IMR-90 (cell line): ENCODE data around the gene ZNF780B. TPM values are rescaled to one million over a fixed set of nuclear protein-coding genes. Genes with fewer than 3 reads are reported as not detected.

ENCODE experiments used
- ATAC-seq: fragments of 200-7000 bp; cut with Tn5 transposase; 2 replicates; pipeline ENCODE4 v1.9.1; 2020; ENCODE audit warnings: low read depth, mild to moderate bottlenecking, moderate library complexity
- Bru-seq: library from RNA; stranded (reverse); fragments of 400-500 nt; gene quantifications from one replicate; lab custom pipeline; 2021; lab: Mats Ljungman, UMichigan
- BruChase-seq, 2 experiments: library from RNA; stranded (reverse); fragments of 400-500 nt; gene quantifications; one replicate each; lab custom pipeline; 2021; lab: Mats Ljungman, UMichigan
- BruUV-seq: library from RNA; stranded (reverse); fragments of 400-500 nt; replicated peaks from 2 replicates; lab custom pipeline; 2021; lab: Mats Ljungman, UMichigan
- CTCF ChIA-PET: fragments of 300-600 bp; formaldehyde crosslinking; extraction: SDS; loops from one replicate; lab custom pipeline; 2021; ENCODE audit warnings: antibody characterized with exemption; lab: Yijun Ruan, JAX
- POLR2A ChIA-PET: fragments of 300-600 bp; sonication (Branson Sonifier 250); formaldehyde crosslinking; loops from one replicate; lab custom pipeline; 2022; ENCODE audit warnings: antibody characterized with exemption; ENCODE audit not compliant: unreplicated experiment; lab: Charles Lee
- DNase-seq: peaks from one replicate; pipeline ENCODE4 v3.0.0; 2013
- H2AFZ ChIP-seq: replicated peaks from 2 replicates; pipeline ENCODE3; 2013; ENCODE audit warnings: low read length, mild to moderate bottlenecking; ENCODE audit not compliant: poor library complexity
- H2AK5ac ChIP-seq: 2 replicates; pipeline ENCODE4 v1.6.1; 2013; ENCODE audit warnings: low read depth, low read length, inconsistent platforms
- H2AK9ac ChIP-seq: replicated peaks from 2 replicates; pipeline ENCODE3; 2013; ENCODE audit warnings: mild to moderate bottlenecking, low read depth, low read length, moderate library complexity; ENCODE audit not compliant: poor library complexity
- H2BK120ac ChIP-seq: 2 replicates; pipeline ENCODE4 v1.6.1; 2013; ENCODE audit warnings: low read depth, low read length, inconsistent platforms
- H2BK15ac ChIP-seq: 3 replicates; pipeline ENCODE4 v1.6.1; 2013; ENCODE audit warnings: low read depth, low read length, inconsistent platforms
- H2BK20ac ChIP-seq: 2 replicates; pipeline ENCODE4 v1.6.1; 2013; ENCODE audit warnings: low read depth, mild to moderate bottlenecking, inconsistent platforms, low read length, moderate library complexity
- H2BK5ac ChIP-seq: 2 replicates; pipeline ENCODE4 v1.6.1; 2013; ENCODE audit warnings: mild to moderate bottlenecking, low read depth, low read length, inconsistent platforms; ENCODE audit not compliant: poor library complexity, severe bottlenecking
- H3K14ac ChIP-seq: replicated peaks from 2 replicates; pipeline ENCODE4 v1.6.1; 2013; ENCODE audit warnings: low read depth, low read length, inconsistent platforms
- H3K18ac ChIP-seq: 2 replicates; pipeline ENCODE4 v1.6.1; 2013; ENCODE audit warnings: low read depth, low read length, control low read depth
- H3K23ac ChIP-seq: 2 replicates; pipeline ENCODE4 v1.6.1; 2013; ENCODE audit warnings: low read depth, low read length, inconsistent platforms
- H3K27ac ChIP-seq: 2 replicates; pipeline ENCODE4 v1.5.1; 2013; ENCODE audit warnings: mild to moderate bottlenecking, control low read depth, low read length; ENCODE audit not compliant: insufficient read depth
- H3K27me3 ChIP-seq: 2 replicates; pipeline ENCODE4 v1.6.1; 2013; ENCODE audit warnings: low read length; ENCODE audit not compliant: control insufficient read depth, insufficient read depth
- H3K36me3 ChIP-seq: 2 replicates; pipeline ENCODE4 v1.6.1; 2013; ENCODE audit warnings: low read length, mixed read lengths; ENCODE audit not compliant: control insufficient read depth, insufficient read depth
- H3K4ac ChIP-seq: 2 replicates; pipeline ENCODE4 v1.6.1; 2013; ENCODE audit warnings: low read depth, low read length, inconsistent platforms
- H3K4me1 ChIP-seq: 2 replicates; pipeline ENCODE4 v1.6.1; 2013; ENCODE audit warnings: low read length, mixed read lengths; ENCODE audit not compliant: control insufficient read depth, insufficient read depth
- H3K4me2 ChIP-seq: 2 replicates; pipeline ENCODE4 v1.6.1; 2013; ENCODE audit warnings: low read depth, mild to moderate bottlenecking, control low read depth, low read length, moderate library complexity
- H3K4me3 ChIP-seq: 2 replicates; pipeline ENCODE4 v1.5.1; 2013; ENCODE audit warnings: low read depth, mild to moderate bottlenecking, control low read depth, low read length, moderate library complexity; ENCODE audit not compliant: insufficient read depth
- H3K56ac ChIP-seq: 2 replicates; pipeline ENCODE4 v1.6.1; 2013; ENCODE audit warnings: low read length, inconsistent platforms; ENCODE audit not compliant: insufficient read depth; ENCODE audit errors: extremely low read depth
- H3K79me1 ChIP-seq, 2 experiments: 2 replicates each; pipeline ENCODE4 v1.6.1; 2013; ENCODE audit warnings: low read length in 2 of 2, inconsistent platforms in 1 of 2, low read depth in 1 of 2
- H3K9ac ChIP-seq: 2 replicates; pipeline ENCODE4 v1.6.1; 2013; ENCODE audit warnings: low read depth, low read length, control low read depth
- H3K9me1 ChIP-seq: 2 replicates; pipeline ENCODE4 v1.6.1; 2013; ENCODE audit warnings: low read length, inconsistent platforms; ENCODE audit not compliant: insufficient read depth
- H3K9me3 ChIP-seq: 2 replicates; pipeline ENCODE4 v1.6.1; 2013; ENCODE audit warnings: low read length; ENCODE audit not compliant: control insufficient read depth, insufficient read depth
- H4K20me1 ChIP-seq: 2 replicates; pipeline ENCODE4 v1.6.1; 2013; ENCODE audit warnings: low read length, inconsistent platforms; ENCODE audit not compliant: insufficient read depth
- H4K5ac ChIP-seq: 2 replicates; pipeline ENCODE4 v1.6.1; 2013; ENCODE audit warnings: mild to moderate bottlenecking, low read depth, low read length, control low read depth
- H4K8ac ChIP-seq, 2 experiments: 2 replicates each; pipeline ENCODE4 v1.6.1; 2013; ENCODE audit warnings: low read depth in 2 of 2, low read length in 2 of 2, control low read depth in 1 of 2, inconsistent platforms in 1 of 2
- H4K91ac ChIP-seq: 2 replicates; pipeline ENCODE4 v1.6.1; 2013; ENCODE audit warnings: low read depth, low read length, inconsistent platforms; ENCODE audit not compliant: insufficient read depth
- CEBPB ChIP-seq: IDR thresholded peaks from 2 replicates; pipeline ENCODE4 v1.6.1; 2012; ENCODE audit warnings: low read depth, low read length, improper control_type of control experiment
- POLR2A ChIP-seq: IDR thresholded peaks from 2 replicates; pipeline ENCODE4 v1.6.1; 2012; ENCODE audit warnings: mild to moderate bottlenecking, low read depth, low read length
- WGBS, 2 experiments: methylation state at CpG; one replicate each; pipeline versions ENCODE4 v1.1.5 to v1.1.7; 2013; ENCODE audit warnings: missing lambda C conversion rate in 2 of 2; ENCODE audit not compliant: insufficient read length in 1 of 2; ENCODE audit errors: extremely low coverage in 2 of 2; 5-methylcytosine and 5-hydroxymethylcytosine counted together
- dilution Hi-C: fragments of 300-500 bp; cut with HindIII; formaldehyde crosslinking; loops from one replicate; pipeline ENCODE4 v1.14.3; 2018; ENCODE audit warnings: low sequenced_read_pairs; ENCODE audit not compliant: unreplicated experiment
- in situ Hi-C: fragments of 300-500 bp; cut with MboI; formaldehyde crosslinking; loops from 3 replicates; pipeline ENCODE4 v1.14.3; 2019; ENCODE audit warnings: low sequenced_read_pairs, inconsistent platforms, mixed read lengths
- intact Hi-C: fragments of 100-400 bp; cut with micrococcal nuclease; formaldehyde crosslinking; loops from 2 replicates; pipeline ENCODE4 v1.10.0; 2022
- long read RNA-seq: library from polyadenylated mRNA; unstranded; transcript quantifications from one replicate; pipeline ENCODE4 v2.0.0, GENCODE V29; 2021; ENCODE audit not compliant: unreplicated experiment
- polyA plus RNA-seq, 3 experiments: library from polyadenylated mRNA; depleted of rRNA; stranded (reverse); fragments of >200 nt; gene quantifications; 2 replicates each; pipeline ENCODE4 v1.2.3, GENCODE V29; 2012; ENCODE audit warnings: low replicate concordance in 1 of 3
- total RNA-seq: library from RNA; depleted of rRNA; stranded (reverse); fragments of >200 nt; gene quantifications from 2 replicates; pipeline ENCODE4 v1.2.3, GENCODE V29; 2012; rRNA removed

Gene ZNF780B
- total RNA-seq (14.7 and 19.9 TPM in 2 replicates), polyA plus RNA-seq (2012; rRNA removed) (3.7 and 4.6 TPM in 2 replicates), Bru-seq, nascent RNA (percentile 82 among the genes with signal in this experiment), BruChase-seq, experiment 1, labeled RNA remaining after a 6-hour chase (percentile 93 among the genes with signal in this experiment), BruChase-seq, experiment 2, labeled RNA remaining after a 2-hour chase (percentile 97 among the genes with signal in this experiment)
- 0.31 and 0.63 TPM in 2 replicates for polyA plus RNA-seq (2012; cell fraction: cytosol; rRNA removed)
- 1.0 and 8.5 TPM in 2 replicates for polyA plus RNA-seq (2012; cell fraction: nucleus; rRNA removed; ENCODE audit: low replicate concordance)
- long read RNA-seq, partial matches to known transcripts = 1 of 4 reads
- long read RNA-seq, other reads (novel, unspliced or antisense) = 3 of 4 reads

GRCh38 chr19:40055832-40056504, at the start of gene ZNF780B:
TSS of gene ZNF780B (minus strand) at chr19:40056231. CDS start at chr19:40050332, 5,899 bp downstream.
- POLR2A ChIA-PET = no interaction called here

More at GRCh38 chr19:40055832-40056504, at the start of gene ZNF780B:
- 1% methylated on average over 21 of the region's 41 CpGs; no CpG with 5 or more reads in 1 of the 2 experiments for WGBS, 2 experiments
- ATAC-seq = peak; percentile 98
- Histone ChIP-seq H4K8ac (peak within 1 kb of the TSS; percentile 83 to 97), H3K4me3 (peak within 1 kb of the TSS; percentile 77), H2BK120ac (peak within 1 kb of the TSS; percentile 58; the same call in 1 of the 2 replicates), H2AK5ac (peak within 1 kb of the TSS; percentile 32; the same call in 1 of the 2 replicates), H3K79me1 (peaks cover 9 to 26% of the 10 kb centered on the region in 2 experiments), H4K20me1 (no peaks in the 10 kb centered on the region), H3K14ac (peak within 1 kb of the TSS; percentile 93), H2AK9ac (peak within 1 kb of the TSS; percentile 43), H3K23ac (peak within 1 kb of the TSS; percentile 78; the same call in 1 of the 2 replicates), H2BK20ac (no peak within 1 kb of the TSS), H3K9me3 (no peaks in the 10 kb centered on the region; the same call in 1 of the 2 replicates), H3K56ac (peak within 1 kb of the TSS; percentile 68), H3K4ac (peak within 1 kb of the TSS; percentile 91), H3K18ac (peak within 1 kb of the TSS; percentile 38), H2BK15ac (no peak within 1 kb of the TSS), H3K36me3 (0 out of 2 replicates have a peak, but pooled peaks cover 1% of the 10 kb centered on the region), H4K5ac (peak within 1 kb of the TSS; percentile 82), H3K9me1 (no peaks in the 10 kb centered on the region), H4K91ac (peak within 1 kb of the TSS; percentile 45), H3K27ac (peak within 1 kb of the TSS; percentile 75), H3K27me3 (no peaks in the 10 kb centered on the region), H3K4me1 (no peaks in the 10 kb centered on the region), H3K9ac (peak within 1 kb of the TSS; percentile 83), H2AFZ (peak within 1 kb of the TSS; percentile 99), H3K4me2 (peak within 1 kb of the TSS; percentile 78), H2BK5ac (peak within 1 kb of the TSS; percentile 53)
- CTCF ChIA-PET = no interaction called here
- DNase-seq = peak; percentile 47
- in situ Hi-C loops = no loop called here
- dilution Hi-C loops = no loop called here
- BruUV-seq = no TSS peak
- intact Hi-C loops = loop anchor here (2.0 kb wide), 1 partner anchor 35 kb away; the partner anchor contains the start of gene ZNF780A
- TF ChIP-seq POLR2A (no peak), CEBPB (peak; percentile 32)
